ENCODE data around the gene FAM114A1.
"Not testable (repeated sequence)": the region's sequence is repeated elsewhere in the genome, so short reads cannot be mapped to it uniquely, and the experiment has no call there.

FAM114A1 gene

GRCh38 chr4:38941906-38942305 lies 74.3 kb downstream of the FAM114A1 start:
- not testable (repeated sequence) for DNase-seq

GRCh38 chr4:38943343-38943742 lies 75.7 kb downstream of the FAM114A1 start:
- peak; percentile 28 for DNase-seq

GRCh38 chr4:38944440-38944839 lies 76.8 kb downstream of the FAM114A1 start:
- DNase-seq, result no peak

GRCh38 chr4:38946919-38947318 lies 79.3 kb downstream of the FAM114A1 start:
- no peak for DNase-seq

- peak; percentile 61 for DNase-seq
Observed at GRCh38 chr4:38948551-38948950, 80.9 kb downstream of the FAM114A1 start.

- no peak for DNase-seq
Observed at GRCh38 chr4:38949411-38950051, 81.9 kb downstream of the FAM114A1 start.

GRCh38 chr4:38950159-38950558 lies 82.6 kb downstream of the FAM114A1 start:
- no peak for DNase-seq

GRCh38 chr4:38950734-38951133 lies 83.1 kb downstream of the FAM114A1 start:
- DNase-seq, result no peak

GRCh38 chr4:38951598-38951997 lies 84.0 kb downstream of the FAM114A1 start:
- DNase-seq, result no peak

- no peak for DNase-seq
Observed at GRCh38 chr4:38952017-38952416, 84.4 kb downstream of the FAM114A1 start.

- DNase-seq, result peak; percentile 46
Observed at GRCh38 chr4:38954727-38955126, 87.1 kb downstream of the FAM114A1 start.

- no peak for DNase-seq
Observed at GRCh38 chr4:38955957-38956356, 88.4 kb downstream of the FAM114A1 start.

- no peak for DNase-seq
Observed at GRCh38 chr4:38957261-38957815, 89.7 kb downstream of the FAM114A1 start.

- no peak for DNase-seq
Observed at GRCh38 chr4:38957893-38958292, 90.3 kb downstream of the FAM114A1 start.

- no peak for DNase-seq
Observed at GRCh38 chr4:38958453-38959190, 91.0 kb downstream of the FAM114A1 start.

- DNase-seq, result not testable (repeated sequence)
Observed at GRCh38 chr4:38959248-38959647, 91.6 kb downstream of the FAM114A1 start.

- no peak for DNase-seq
Observed at GRCh38 chr4:38964942-38965775, 97.6 kb downstream of the FAM114A1 start.

- no peak for DNase-seq
Observed at GRCh38 chr4:38965866-38966265, 98.3 kb downstream of the FAM114A1 start.

GRCh38 chr4:38967260-38968095 lies 99.9 kb downstream of the FAM114A1 start:
- DNase-seq, result no peak

- DNase-seq, result no peak
Observed at GRCh38 chr4:38968668-38969067, 101.1 kb downstream of the FAM114A1 start.

- peak; percentile 51 for DNase-seq
Observed at GRCh38 chr4:38976308-38976707, 108.7 kb downstream of the FAM114A1 start.

- no peak for DNase-seq
Observed at GRCh38 chr4:38979081-38979480, 111.5 kb downstream of the FAM114A1 start.

Measured in NCI-H82 (cell line).